HG03025 (cell line): ENCODE data around the gene SGMS1.
"Not testable (repeated sequence)": the region's sequence is repeated elsewhere in the genome, so short reads cannot be mapped to it uniquely, and the experiment has no call there.

Source experiments
- ATAC-seq: cut with Tn5 transposase; IDR thresholded peaks from one replicate; pipeline ENCODE4 v1.9.1; 2021; ENCODE audit warnings: mild to moderate bottlenecking, moderate library complexity; ENCODE audit not compliant: unreplicated experiment, low FRiP score

Gene SGMS1

GRCh38 chr10:50477287-50478203 lies 146.2 kb downstream of the SGMS1 start:
- no peak for ATAC-seq

GRCh38 chr10:50473756-50474155 lies 150.0 kb downstream of the SGMS1 start:
- ATAC-seq, result no peak

GRCh38 chr10:50472914-50473313 lies 150.8 kb downstream of the SGMS1 start:
- no peak for ATAC-seq

- no peak for ATAC-seq
These were observed 152.2 kb downstream of the SGMS1 start for GRCh38 chr10:50471583-50471975.

GRCh38 chr10:50470798-50471582 lies 152.8 kb downstream of the SGMS1 start:
- no peak for ATAC-seq

GRCh38 chr10:50470345-50470744 lies 153.4 kb downstream of the SGMS1 start:
- ATAC-seq, result no peak

GRCh38 chr10:50469778-50470193 lies 154.0 kb downstream of the SGMS1 start:
- ATAC-seq, result no peak

GRCh38 chr10:50469288-50469687 lies 154.5 kb downstream of the SGMS1 start:
- ATAC-seq, result no peak

GRCh38 chr10:50467209-50467608 lies 156.5 kb downstream of the SGMS1 start:
- ATAC-seq, result no peak

- ATAC-seq, result no peak
These were observed 159.7 kb downstream of the SGMS1 start for GRCh38 chr10:50464004-50464409.

- no peak for ATAC-seq
These were observed 161.9 kb downstream of the SGMS1 start for GRCh38 chr10:50461834-50462233.

GRCh38 chr10:50461123-50461522 lies 162.6 kb downstream of the SGMS1 start:
- ATAC-seq, result no peak

GRCh38 chr10:50456719-50457118 lies 167.0 kb downstream of the SGMS1 start:
- no peak for ATAC-seq

GRCh38 chr10:50453940-50454339 lies 169.8 kb downstream of the SGMS1 start:
- no peak for ATAC-seq

GRCh38 chr10:50452603-50453002 lies 171.2 kb downstream of the SGMS1 start:
- ATAC-seq, result no peak

GRCh38 chr10:50447691-50448090 lies 176.1 kb downstream of the SGMS1 start:
- no peak for ATAC-seq

GRCh38 chr10:50445777-50446176 lies 178.0 kb downstream of the SGMS1 start:
- ATAC-seq, result not testable (repeated sequence)

GRCh38 chr10:50440489-50440888 lies 183.3 kb downstream of the SGMS1 start:
- ATAC-seq, result no peak

- ATAC-seq, result no peak
These were observed 183.9 kb downstream of the SGMS1 start for GRCh38 chr10:50439806-50440205.

GRCh38 chr10:50439187-50439586 lies 184.6 kb downstream of the SGMS1 start:
- no peak for ATAC-seq
